Brain pericyte (primary cell): ENCODE results near the gene AP5Z1.
"Not testable (repeated sequence)": the region's sequence is repeated elsewhere in the genome, so short reads cannot be mapped to it uniquely, and the experiment has no call there.

Experiments
- DNase-seq: peaks from one replicate; pipeline ENCODE4 v3.0.0-alpha.2; 2012; ENCODE audit warnings: low read depth, low spot score

The AP5Z1 gene

GRCh38 chr7:4788627-4789189 lies 13.3 kb downstream of the AP5Z1 start:
- DNase-seq = no peak

GRCh38 chr7:4789194-4790077 lies 14.0 kb downstream of the AP5Z1 start:
- DNase-seq = no peak

GRCh38 chr7:4790078-4790465 lies 14.6 kb downstream of the AP5Z1 start:
- no peak for DNase-seq

GRCh38 chr7:4790516-4790991 lies 15.1 kb downstream of the AP5Z1 start:
- DNase-seq = no peak

- no peak for DNase-seq
Measured at GRCh38 chr7:4791101-4791737, 15.8 kb downstream of the AP5Z1 start.

- DNase-seq = no peak
Measured at GRCh38 chr7:4791738-4792536, 16.5 kb downstream of the AP5Z1 start.

GRCh38 chr7:4792537-4793126 lies 17.2 kb downstream of the AP5Z1 start:
- DNase-seq = no peak

- DNase-seq = not testable (repeated sequence)
Measured at GRCh38 chr7:4793385-4793993, 18.1 kb downstream of the AP5Z1 start.

GRCh38 chr7:4794171-4794570 lies 18.7 kb downstream of the AP5Z1 start:
- DNase-seq = not testable (repeated sequence)

- DNase-seq = no peak
Measured at GRCh38 chr7:4794591-4795350, 19.3 kb downstream of the AP5Z1 start.

GRCh38 chr7:4796453-4796852 lies 21.0 kb downstream of the AP5Z1 start:
- no peak for DNase-seq

- no peak for DNase-seq
Measured at GRCh38 chr7:4797858-4798705, 22.7 kb downstream of the AP5Z1 start.

- DNase-seq = no peak
Measured at GRCh38 chr7:4798706-4799235, 23.3 kb downstream of the AP5Z1 start.

- no peak for DNase-seq
Measured at GRCh38 chr7:4799508-4800268, 24.3 kb downstream of the AP5Z1 start.

- DNase-seq = no peak
Measured at GRCh38 chr7:4800487-4800886, 25.1 kb downstream of the AP5Z1 start.

- DNase-seq = no peak
Measured at GRCh38 chr7:4800926-4801838, 25.8 kb downstream of the AP5Z1 start.

GRCh38 chr7:4801839-4802231 lies 26.4 kb downstream of the AP5Z1 start:
- no peak for DNase-seq
